ENCODE data around the gene PYGL. TPM values are rescaled to one million over a fixed set of nuclear protein-coding genes. Genes with fewer than 3 reads are reported as not detected.
"Not testable (repeated sequence)": the region's sequence is repeated elsewhere in the genome, so short reads cannot be mapped to it uniquely, and the experiment has no call there.

The PYGL gene
- total RNA-seq, 1 experiment from 2014 or later = 23.0 TPM

DNA sequence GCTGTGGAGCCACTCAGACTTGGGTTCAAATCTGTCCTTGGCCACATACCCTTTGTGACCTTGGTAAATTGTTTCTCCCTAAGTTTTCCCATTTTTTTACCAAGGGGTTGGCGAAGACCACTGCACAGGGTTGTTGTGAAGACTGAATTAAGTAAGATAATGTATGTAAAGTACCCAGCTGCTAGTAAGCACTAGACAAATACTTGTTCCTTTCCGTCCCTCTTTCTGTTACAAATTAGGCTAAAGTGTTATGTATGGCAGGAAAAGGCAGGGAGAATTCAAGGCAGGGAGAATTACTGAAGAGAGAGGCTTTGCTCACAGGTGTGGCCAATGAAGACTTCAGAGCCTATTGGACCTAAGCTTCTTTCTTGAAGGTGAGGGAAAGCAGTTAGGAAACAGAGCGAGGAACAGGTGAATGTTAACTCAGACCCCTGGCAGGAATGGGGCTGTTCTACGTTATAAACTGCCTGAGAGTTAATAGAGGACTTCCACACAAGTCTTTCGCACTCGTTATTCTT lies 46.6 kb downstream of the PYGL start:
- Histone ChIP-seq H3K27ac (ENCODE audit: low read length) (no peak overlapping the region), H3K4me3 (ENCODE audit: low read depth in 2 of 2, low read length in 2 of 2) (no peak overlapping the region), H3K9me3 (ENCODE audit: control insufficient read depth, insufficient read depth, low read depth, low read length) (no peaks in the 10 kb centered on the region), H3K36me3 (ENCODE audit: control insufficient read depth, insufficient read depth, low read length) (no peaks in the 10 kb centered on the region), H3K4me1 (ENCODE audit: control insufficient read depth, insufficient read depth, low read length) (no peaks in the 10 kb centered on the region), H3K27me3 (ENCODE audit: control insufficient read depth, insufficient read depth, low read length) (no peaks in the 10 kb centered on the region)
- TF ChIP-seq POLR2AphosphoS5 (IDR thresholded peaks at IDR 0.05; ENCODE audit: low read depth, low read length) (no peak), SIN3A (IDR thresholded peaks at IDR 0.05; ENCODE audit: borderline replicate concordance, insufficient read depth, low read depth, low read length) (no peak)
- ChIA-PET CTCF (no interaction called here), POLR2A (no interaction called here)
- ATAC-seq (no peak), DNase-seq (ENCODE audit: low read depth, low spot score) (no peak)
- intact Hi-C loops (cut with micrococcal nuclease; ENCODE audit: unreplicated experiment) (no loop called here), in situ Hi-C loops (cut with HindIII; ENCODE audit: low pct_unique_long_range_greater_than_20kb, low sequenced_read_pairs) (no loop called here)
- BruUV-seq (replicated peaks) = no TSS peak

DNA sequence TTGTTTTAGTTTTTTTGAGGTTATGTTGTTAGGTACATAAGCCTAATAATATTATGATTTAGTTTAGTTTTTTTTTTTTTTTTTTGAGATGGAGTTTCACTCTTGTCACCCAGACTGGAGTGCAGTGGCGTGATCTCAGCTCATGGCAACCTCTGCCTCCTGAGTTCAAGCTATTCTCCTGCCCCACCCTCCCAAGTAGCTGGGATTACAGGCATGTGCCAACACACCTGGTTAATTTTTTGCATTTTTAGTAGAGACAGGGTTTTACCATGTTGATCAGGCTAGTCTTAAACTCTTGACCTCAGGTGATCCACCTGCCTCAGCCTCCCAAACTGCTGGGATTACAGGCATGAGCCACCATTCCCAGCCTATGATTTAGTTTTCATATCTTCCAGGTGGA lies 47.3 kb downstream of the PYGL start:
- H3K27me3 ChIP-seq (ENCODE audit: control insufficient read depth, insufficient read depth, low read length); in situ Hi-C loops (cut with HindIII; ENCODE audit: low pct_unique_long_range_greater_than_20kb, low sequenced_read_pairs); DNase-seq (ENCODE audit: low read depth, low spot score); ATAC-seq; POLR2A ChIA-PET; H3K4me3 ChIP-seq (ENCODE audit: low read depth in 2 of 2, low read length in 2 of 2); H3K4me1 ChIP-seq (ENCODE audit: control insufficient read depth, insufficient read depth, low read length); BruUV-seq (replicated peaks); CTCF ChIA-PET; intact Hi-C loops (cut with micrococcal nuclease; ENCODE audit: unreplicated experiment); H3K36me3 ChIP-seq (ENCODE audit: control insufficient read depth, insufficient read depth, low read length); H3K9me3 ChIP-seq (ENCODE audit: control insufficient read depth, insufficient read depth, low read depth, low read length); H3K27ac ChIP-seq (ENCODE audit: low read length): not testable (repeated sequence)

DNA sequence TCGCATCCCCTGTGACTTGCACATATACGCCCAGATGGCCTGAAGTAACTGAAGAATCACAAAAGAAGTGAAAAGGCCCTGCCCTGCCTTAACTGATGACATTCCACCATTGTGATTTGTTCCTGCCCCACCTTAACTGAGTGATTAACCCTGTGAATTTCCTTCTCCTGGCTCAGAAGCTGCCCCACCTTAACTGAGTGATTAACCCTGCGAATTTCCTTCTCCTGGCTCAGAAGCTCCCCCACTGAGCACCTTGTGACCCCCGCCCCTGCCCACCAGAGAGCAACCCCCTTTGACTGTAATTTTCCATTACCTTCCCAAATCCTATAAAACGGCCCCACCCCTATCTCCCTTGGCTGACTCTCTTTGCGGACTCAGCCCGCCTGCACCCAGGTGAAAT lies 47.9 kb downstream of the PYGL start:
- H3K27ac ChIP-seq (ENCODE audit: low read length); H3K9me3 ChIP-seq (ENCODE audit: control insufficient read depth, insufficient read depth, low read depth, low read length); H3K27me3 ChIP-seq (ENCODE audit: control insufficient read depth, insufficient read depth, low read length); POLR2A ChIA-PET; H3K4me3 ChIP-seq (ENCODE audit: low read depth in 2 of 2, low read length in 2 of 2); ATAC-seq; BruUV-seq (replicated peaks); H3K4me1 ChIP-seq (ENCODE audit: control insufficient read depth, insufficient read depth, low read length); intact Hi-C loops (cut with micrococcal nuclease; ENCODE audit: unreplicated experiment); H3K36me3 ChIP-seq (ENCODE audit: control insufficient read depth, insufficient read depth, low read length); CTCF ChIA-PET; in situ Hi-C loops (cut with HindIII; ENCODE audit: low pct_unique_long_range_greater_than_20kb, low sequenced_read_pairs); DNase-seq (ENCODE audit: low read depth, low spot score): not testable (repeated sequence)

DNA sequence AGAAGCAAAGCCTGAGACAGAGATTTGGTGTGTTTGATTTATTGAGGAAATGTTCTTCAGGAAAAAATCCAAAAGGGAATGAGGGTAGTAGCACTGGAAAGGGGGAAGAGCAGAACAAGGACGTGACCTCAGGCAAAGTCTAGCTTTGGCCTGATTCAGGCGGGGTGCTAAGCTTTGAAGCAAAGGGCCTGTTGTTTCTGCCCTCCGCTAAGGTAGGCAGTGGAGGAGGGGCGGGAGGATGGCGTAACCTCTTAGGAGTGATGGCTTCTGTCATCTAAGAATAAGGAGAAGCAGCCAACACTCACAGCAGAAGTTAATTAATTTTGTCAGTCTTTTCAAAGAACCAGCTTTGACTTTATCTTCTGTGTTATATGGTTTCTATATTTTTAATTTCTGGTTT lies 52.0 kb downstream of the PYGL start:
- ChIA-PET CTCF (no interaction called here), POLR2A (no interaction called here)
- BruUV-seq (replicated peaks) = no TSS peak
- in situ Hi-C loops (cut with HindIII; ENCODE audit: low pct_unique_long_range_greater_than_20kb, low sequenced_read_pairs) = no loop called here
- TF ChIP-seq TCF7L2 (IDR thresholded peaks at IDR 0.05; ENCODE audit: low read depth, low read length) (no peak), POLR2AphosphoS5 (IDR thresholded peaks at IDR 0.05; ENCODE audit: low read depth, low read length) (no peak), SIN3A (IDR thresholded peaks at IDR 0.05; ENCODE audit: borderline replicate concordance, insufficient read depth, low read depth, low read length) (no peak)
- TF ChIP-seq, protein P1, sequence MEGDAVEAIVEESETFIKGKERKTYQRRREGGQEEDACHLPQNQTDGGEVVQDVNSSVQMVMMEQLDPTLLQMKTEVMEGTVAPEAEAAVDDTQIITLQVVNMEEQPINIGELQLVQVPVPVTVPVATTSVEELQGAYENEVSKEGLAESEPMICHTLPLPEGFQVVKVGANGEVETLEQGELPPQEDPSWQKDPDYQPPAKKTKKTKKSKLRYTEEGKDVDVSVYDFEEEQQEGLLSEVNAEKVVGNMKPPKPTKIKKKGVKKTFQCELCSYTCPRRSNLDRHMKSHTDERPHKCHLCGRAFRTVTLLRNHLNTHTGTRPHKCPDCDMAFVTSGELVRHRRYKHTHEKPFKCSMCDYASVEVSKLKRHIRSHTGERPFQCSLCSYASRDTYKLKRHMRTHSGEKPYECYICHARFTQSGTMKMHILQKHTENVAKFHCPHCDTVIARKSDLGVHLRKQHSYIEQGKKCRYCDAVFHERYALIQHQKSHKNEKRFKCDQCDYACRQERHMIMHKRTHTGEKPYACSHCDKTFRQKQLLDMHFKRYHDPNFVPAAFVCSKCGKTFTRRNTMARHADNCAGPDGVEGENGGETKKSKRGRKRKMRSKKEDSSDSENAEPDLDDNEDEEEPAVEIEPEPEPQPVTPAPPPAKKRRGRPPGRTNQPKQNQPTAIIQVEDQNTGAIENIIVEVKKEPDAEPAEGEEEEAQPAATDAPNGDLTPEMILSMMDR (IDR thresholded peaks at IDR 0.05) = no peak
- TF ChIP-seq, protein P2, sequence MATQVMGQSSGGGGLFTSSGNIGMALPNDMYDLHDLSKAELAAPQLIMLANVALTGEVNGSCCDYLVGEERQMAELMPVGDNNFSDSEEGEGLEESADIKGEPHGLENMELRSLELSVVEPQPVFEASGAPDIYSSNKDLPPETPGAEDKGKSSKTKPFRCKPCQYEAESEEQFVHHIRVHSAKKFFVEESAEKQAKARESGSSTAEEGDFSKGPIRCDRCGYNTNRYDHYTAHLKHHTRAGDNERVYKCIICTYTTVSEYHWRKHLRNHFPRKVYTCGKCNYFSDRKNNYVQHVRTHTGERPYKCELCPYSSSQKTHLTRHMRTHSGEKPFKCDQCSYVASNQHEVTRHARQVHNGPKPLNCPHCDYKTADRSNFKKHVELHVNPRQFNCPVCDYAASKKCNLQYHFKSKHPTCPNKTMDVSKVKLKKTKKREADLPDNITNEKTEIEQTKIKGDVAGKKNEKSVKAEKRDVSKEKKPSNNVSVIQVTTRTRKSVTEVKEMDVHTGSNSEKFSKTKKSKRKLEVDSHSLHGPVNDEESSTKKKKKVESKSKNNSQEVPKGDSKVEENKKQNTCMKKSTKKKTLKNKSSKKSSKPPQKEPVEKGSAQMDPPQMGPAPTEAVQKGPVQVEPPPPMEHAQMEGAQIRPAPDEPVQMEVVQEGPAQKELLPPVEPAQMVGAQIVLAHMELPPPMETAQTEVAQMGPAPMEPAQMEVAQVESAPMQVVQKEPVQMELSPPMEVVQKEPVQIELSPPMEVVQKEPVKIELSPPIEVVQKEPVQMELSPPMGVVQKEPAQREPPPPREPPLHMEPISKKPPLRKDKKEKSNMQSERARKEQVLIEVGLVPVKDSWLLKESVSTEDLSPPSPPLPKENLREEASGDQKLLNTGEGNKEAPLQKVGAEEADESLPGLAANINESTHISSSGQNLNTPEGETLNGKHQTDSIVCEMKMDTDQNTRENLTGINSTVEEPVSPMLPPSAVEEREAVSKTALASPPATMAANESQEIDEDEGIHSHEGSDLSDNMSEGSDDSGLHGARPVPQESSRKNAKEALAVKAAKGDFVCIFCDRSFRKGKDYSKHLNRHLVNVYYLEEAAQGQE (IDR thresholded peaks at IDR 0.05; ENCODE audit: insufficient read depth in 1 of 2, low read depth in 2 of 2, low read length in 1 of 2) = no peak
- Histone ChIP-seq H3K9me3 (ENCODE audit: control insufficient read depth, insufficient read depth, low read depth, low read length) (no peaks in the 10 kb centered on the region), H3K27me3 (ENCODE audit: control insufficient read depth, insufficient read depth, low read length) (no peaks in the 10 kb centered on the region), H3K36me3 (ENCODE audit: control insufficient read depth, insufficient read depth, low read length) (no peaks in the 10 kb centered on the region), H3K4me3 (ENCODE audit: low read depth in 2 of 2, low read length in 2 of 2) (no peak overlapping the region), H3K27ac (ENCODE audit: low read length) (no peak overlapping the region), H3K4me1 (ENCODE audit: control insufficient read depth, insufficient read depth, low read length) (no peaks in the 10 kb centered on the region)
- DNase-seq (ENCODE audit: low read depth, low spot score) (no peak), ATAC-seq (no peak)
- intact Hi-C loops (cut with micrococcal nuclease; ENCODE audit: unreplicated experiment) = no loop called here
